ENCODE results near the gene ANKRD62.
"Not testable (repeated sequence)": the region's sequence is repeated elsewhere in the genome, so short reads cannot be mapped to it uniquely, and the experiment has no call there.

The ANKRD62 gene

GRCh38 chr18:12066910-12067511 is 26.6 kb upstream of the ANKRD62 start:
- no peak for DNase-seq (ENCODE audit: low read depth)

- DNase-seq (ENCODE audit: low read depth) = no peak
These were observed 26.0 kb upstream of the ANKRD62 start for GRCh38 chr18:12067671-12068070.

GRCh38 chr18:12068316-12068949 is 25.2 kb upstream of the ANKRD62 start:
- not testable (repeated sequence) for DNase-seq (ENCODE audit: low read depth)

- DNase-seq (ENCODE audit: low read depth) = no peak
These were observed 24.7 kb upstream of the ANKRD62 start for GRCh38 chr18:12068950-12069320.

GRCh38 chr18:12071066-12071465 is 22.6 kb upstream of the ANKRD62 start:
- not testable (repeated sequence) for DNase-seq (ENCODE audit: low read depth)

DNA sequence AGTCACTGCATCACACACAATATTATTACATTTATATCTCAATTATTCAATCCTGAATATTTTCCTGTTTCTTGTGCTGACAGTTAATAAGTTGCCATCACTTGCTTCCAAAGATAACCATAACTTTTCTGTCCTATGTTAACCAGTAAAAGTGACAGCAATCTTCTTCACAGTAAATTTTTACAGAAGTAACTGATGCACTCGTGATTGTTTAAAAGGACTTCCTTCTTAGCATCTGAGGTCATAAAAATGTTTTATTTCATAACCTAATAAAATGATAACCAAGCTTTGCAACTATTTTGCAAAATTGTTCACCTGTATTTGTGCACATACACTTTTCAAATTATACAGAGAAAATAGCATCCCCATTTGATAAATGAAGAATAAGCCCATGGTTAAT is 20.6 kb upstream of the ANKRD62 start:
- DNase-seq (ENCODE audit: low read depth) = no peak

DNA sequence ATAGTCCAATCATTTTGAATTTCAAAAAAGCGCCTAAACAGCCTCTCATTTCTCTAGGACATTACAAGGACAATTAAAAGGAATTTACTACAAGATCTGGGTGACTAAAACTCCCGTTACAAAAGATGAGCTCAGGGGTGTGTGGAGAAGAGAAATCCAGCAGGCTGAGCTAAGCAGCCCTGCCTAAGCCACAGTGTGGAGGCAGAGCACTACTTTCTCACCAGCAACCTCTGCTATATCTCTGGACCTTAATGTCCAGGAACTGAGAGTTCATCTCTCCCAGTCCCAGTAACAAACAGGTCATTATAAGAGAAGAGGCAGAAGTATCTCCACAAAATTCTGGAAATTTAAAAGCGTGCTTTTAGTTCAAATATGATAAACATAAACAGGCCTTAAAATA is 18.9 kb upstream of the ANKRD62 start:
- DNase-seq (ENCODE audit: low read depth) = no peak

GRCh38 chr18:12076424-12077140 is 17.1 kb upstream of the ANKRD62 start:
- no peak for DNase-seq (ENCODE audit: low read depth)

- not testable (repeated sequence) for DNase-seq (ENCODE audit: low read depth)
These were observed 15.6 kb upstream of the ANKRD62 start for GRCh38 chr18:12077994-12078393.

GRCh38 chr18:12079491-12080237 is 14.0 kb upstream of the ANKRD62 start:
- no peak for DNase-seq (ENCODE audit: low read depth)

GRCh38 chr18:12085136-12085535 is 8.5 kb upstream of the ANKRD62 start:
- DNase-seq (ENCODE audit: low read depth) = no peak

- no peak for DNase-seq (ENCODE audit: low read depth)
These were observed 7.9 kb upstream of the ANKRD62 start for GRCh38 chr18:12085786-12086185.

- no peak for DNase-seq (ENCODE audit: low read depth)
These were observed 7.4 kb upstream of the ANKRD62 start for GRCh38 chr18:12086249-12086648.

DNA sequence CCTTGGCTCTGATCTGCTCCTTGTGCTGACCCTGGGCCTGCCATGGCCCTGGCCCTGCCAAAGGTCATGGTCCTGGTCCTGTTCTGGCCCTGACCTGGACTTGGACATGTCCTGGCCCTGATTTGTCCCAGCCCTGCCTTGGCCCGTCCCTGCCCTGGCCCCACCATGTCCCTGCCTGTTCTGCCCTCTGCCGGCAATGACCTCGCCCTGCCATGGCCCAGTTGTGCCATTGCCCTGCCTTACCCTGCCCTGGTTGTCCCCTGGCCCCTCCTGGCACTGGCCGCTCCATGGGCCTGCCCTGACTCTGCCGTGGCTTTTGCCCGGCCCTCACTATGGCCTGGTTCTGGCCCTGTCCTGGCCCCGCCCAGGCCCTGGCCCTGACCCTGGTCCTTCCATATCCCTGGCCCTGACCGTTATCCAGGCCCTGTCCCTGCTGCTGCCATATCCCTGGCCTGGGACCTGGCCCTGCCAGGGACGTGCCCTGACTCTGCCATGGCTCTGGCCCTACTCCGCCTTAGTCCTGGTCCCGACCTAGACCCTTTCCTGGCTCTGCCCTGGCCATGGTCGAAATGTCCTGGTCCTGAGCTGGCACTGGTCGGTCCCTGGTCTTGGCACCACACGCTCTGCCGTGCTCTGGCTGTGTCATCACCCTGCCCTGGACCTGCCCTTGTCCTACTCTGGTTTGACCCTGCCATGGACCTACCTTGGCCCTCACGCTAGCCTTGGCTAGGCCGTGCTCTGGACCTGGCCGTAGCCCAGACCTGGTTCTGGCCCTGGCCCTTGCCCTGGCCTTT is 6.8 kb upstream of the ANKRD62 start:
- DNase-seq (ENCODE audit: low read depth) = no peak

- no peak for DNase-seq (ENCODE audit: low read depth)
These were observed 6.1 kb upstream of the ANKRD62 start for GRCh38 chr18:12087471-12088025.

GRCh38 chr18:12088096-12088495 is 5.5 kb upstream of the ANKRD62 start:
- DNase-seq (ENCODE audit: low read depth) = no peak

DNA sequence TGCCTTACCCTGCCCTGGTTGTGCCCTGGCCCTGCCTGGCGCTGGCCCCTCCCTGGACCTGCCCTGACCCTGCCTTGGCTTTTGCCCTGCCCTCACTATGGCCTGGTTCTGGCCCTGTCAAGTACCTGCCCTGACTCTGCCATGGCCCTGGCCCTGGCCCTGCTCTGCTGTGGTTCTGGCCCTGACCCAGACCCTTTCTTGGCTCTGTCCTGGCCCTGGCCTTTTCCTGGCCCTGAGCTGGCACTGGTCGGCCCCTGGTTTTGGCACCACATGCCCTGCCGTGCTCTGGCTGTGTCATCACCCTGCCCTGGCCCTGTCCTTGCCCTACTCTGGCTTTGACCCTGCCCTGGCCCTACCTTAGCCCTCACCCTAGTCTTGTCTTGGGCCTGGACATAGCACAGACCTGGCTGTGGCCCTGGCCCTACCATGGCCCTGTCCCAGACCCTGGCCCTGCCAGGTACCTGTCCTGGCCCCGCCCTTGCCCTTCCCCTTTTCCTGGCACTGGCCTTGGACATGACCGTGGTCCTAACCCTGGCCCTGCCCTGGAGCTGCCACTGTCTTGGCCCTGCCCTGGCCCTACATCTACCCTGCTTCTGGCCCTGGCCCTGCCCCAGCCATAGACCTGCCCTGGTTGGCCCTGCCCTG is 4.8 kb upstream of the ANKRD62 start:
- DNase-seq (ENCODE audit: low read depth) = no peak

DNA sequence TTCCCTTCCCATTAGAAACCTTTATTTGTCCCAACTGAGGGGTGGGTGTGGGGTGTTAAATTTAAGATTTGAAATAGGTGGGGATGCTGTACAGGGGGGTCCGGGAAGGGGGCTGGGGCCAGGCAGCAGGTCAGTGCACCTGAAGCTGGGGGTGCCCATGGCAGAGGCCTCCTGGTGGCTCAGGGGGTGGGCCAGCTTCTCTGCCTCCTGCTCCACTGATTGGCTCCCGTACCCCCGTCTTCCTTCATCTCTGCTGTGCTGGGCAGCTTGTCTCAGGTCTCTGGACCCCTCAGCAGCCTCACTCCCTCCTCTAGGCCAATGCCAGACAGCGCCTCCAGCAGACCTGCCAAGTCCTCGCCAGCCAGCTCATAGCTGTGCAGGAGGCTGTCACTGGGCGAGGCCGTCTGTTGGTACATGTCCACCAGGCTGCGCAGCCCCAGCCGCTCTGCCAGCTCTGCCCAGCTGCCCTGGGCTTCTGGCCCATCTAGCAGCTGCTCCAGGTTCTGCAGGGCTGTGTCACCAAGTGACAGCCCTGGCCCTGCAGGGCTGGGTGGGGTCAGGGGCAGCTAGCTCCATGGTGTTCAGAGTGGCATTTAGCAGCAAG is 2.0 kb upstream of the ANKRD62 start:
- no peak for DNase-seq (ENCODE audit: low read depth)

- DNase-seq (ENCODE audit: low read depth) = no peak
These were observed 1.0 kb upstream of the ANKRD62 start for GRCh38 chr18:12092398-12093229.

- DNase-seq (ENCODE audit: low read depth) = no peak
These were observed 4.7 kb downstream of the ANKRD62 start for GRCh38 chr18:12098374-12098773.

Measured in T follicular helper cell (primary cell).